Astrocyte of the cerebellum (primary cell): ENCODE data around the gene CLIC5.
A peak's percentile ranks its signal among the peaks of the same experiment; 100 is the strongest.

ENCODE experiments used
- DNase-seq: peaks from one replicate; pipeline ENCODE4 v3.0.0-alpha.2; 2011; ENCODE audit warnings: low read depth
- H3K4me3 ChIP-seq: 2 replicates; pipeline ENCODE4 v1.5.1; 2011; ENCODE audit warnings: mild to moderate bottlenecking, low read depth, low read length, moderate library complexity
- in situ Hi-C: cut with HindIII; loops from 2 replicates; pipeline ENCODE4 v1.10.0; 2017; ENCODE audit warnings: low sequenced_read_pairs
- TF ChIP-seq, protein P1 (sequence below): IDR thresholded peaks from 2 replicates; pipeline ENCODE4 v1.5.1; 2012; ENCODE audit warnings: low read length, low read depth, moderate library complexity, mild to moderate bottlenecking; ENCODE audit errors: missing control alignments

Gene CLIC5

DNA sequence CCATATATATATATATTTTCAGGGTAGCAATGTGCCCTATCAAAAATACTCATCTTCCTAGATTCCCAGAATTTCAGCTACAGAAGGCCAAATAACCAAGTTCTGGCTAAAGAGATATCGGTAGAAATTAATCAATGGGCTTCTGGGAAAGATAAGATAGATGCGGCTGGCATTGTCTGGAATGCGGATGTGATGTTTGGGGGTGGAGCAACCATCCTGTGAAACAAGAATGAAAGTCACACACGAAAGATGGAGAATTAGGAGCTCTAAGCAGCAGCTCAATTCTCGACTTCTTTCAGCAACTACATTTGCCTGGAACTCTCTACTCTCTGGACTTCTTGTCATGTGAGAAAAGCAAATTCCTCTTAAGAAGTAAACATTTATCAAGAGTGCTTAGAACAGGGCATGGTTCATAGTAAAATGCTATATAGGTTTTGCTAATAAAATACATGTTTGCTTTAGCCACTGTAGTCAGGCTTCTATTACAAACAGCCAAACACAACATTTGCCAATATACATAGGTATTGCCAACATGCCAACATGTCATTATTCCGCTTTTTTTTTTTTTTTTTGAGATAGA, 90.8 kb downstream of the CLIC5 start:
- no peak overlapping the region for H3K4me3 ChIP-seq
- in situ Hi-C loops = loop anchor here (25.0 kb wide), 1 partner anchor 1263 kb away; no protein-coding TSS in a partner anchor
- no peak for DNase-seq
- TF ChIP-seq, protein P1, sequence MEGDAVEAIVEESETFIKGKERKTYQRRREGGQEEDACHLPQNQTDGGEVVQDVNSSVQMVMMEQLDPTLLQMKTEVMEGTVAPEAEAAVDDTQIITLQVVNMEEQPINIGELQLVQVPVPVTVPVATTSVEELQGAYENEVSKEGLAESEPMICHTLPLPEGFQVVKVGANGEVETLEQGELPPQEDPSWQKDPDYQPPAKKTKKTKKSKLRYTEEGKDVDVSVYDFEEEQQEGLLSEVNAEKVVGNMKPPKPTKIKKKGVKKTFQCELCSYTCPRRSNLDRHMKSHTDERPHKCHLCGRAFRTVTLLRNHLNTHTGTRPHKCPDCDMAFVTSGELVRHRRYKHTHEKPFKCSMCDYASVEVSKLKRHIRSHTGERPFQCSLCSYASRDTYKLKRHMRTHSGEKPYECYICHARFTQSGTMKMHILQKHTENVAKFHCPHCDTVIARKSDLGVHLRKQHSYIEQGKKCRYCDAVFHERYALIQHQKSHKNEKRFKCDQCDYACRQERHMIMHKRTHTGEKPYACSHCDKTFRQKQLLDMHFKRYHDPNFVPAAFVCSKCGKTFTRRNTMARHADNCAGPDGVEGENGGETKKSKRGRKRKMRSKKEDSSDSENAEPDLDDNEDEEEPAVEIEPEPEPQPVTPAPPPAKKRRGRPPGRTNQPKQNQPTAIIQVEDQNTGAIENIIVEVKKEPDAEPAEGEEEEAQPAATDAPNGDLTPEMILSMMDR = no peak

DNA sequence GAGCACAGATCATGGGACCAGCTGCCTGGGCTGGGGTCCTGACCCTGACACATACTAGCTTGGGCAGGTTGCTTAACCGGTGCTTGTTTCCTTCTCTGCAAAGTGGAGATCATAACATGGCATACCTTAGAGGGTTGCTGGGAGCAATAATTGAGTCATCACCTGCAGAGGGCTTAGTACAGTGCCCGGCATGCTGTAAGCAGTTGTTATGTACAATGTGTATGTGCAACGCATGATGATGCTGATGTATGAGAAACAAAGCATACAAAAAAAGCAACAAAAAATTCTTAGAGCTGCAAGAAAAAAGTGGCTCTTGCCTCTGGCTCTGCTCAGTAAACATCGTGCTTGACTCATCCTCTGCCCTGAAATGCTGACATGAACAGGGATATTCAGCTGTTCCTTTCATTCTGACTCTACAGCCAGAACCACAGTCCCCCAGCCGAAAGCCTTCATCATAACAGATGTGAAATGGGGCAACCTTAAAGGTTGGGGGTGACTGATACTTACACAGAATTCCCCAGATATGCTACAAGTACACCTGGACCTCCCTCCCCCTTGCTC, 91.7 kb downstream of the CLIC5 start:
- H3K4me3 ChIP-seq = no peak overlapping the region
- in situ Hi-C loops = no loop called here
- TF ChIP-seq, protein P1 = no peak
- DNase-seq = peak; percentile 32

DNA sequence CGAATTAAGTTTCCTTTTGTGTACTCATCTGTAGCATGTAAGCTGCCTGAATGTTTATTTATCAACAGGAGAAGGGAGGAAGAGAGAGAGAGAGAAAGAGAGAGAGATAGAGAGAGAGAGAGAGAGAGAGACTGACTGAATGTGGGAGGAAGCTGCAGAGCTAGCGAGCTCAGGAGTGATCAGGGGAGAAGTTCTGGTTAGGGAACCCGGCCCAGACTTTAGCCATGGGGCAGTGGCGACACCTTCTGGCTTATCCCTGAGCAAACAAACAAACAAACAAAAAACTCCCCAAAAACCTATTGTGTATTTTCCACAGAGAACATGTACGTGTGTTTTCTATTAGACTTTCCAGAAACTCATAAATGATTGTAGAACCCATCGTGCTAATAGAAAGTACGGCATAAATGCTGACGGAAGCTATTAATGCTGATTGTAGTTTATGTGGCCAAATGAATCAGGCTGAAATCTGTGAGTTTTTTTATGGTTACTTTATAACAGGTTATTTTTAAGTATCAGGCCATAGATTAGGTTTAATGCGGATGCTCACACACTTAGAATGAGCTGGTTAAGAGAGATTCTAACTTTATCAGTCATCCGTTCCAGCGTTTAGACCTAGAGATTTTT, 92.8 kb downstream of the CLIC5 start:
- H3K4me3 ChIP-seq = no peak overlapping the region
- TF ChIP-seq, protein P1 = peak; percentile 89
- in situ Hi-C loops = no loop called here
- peak; percentile 63 for DNase-seq

DNA sequence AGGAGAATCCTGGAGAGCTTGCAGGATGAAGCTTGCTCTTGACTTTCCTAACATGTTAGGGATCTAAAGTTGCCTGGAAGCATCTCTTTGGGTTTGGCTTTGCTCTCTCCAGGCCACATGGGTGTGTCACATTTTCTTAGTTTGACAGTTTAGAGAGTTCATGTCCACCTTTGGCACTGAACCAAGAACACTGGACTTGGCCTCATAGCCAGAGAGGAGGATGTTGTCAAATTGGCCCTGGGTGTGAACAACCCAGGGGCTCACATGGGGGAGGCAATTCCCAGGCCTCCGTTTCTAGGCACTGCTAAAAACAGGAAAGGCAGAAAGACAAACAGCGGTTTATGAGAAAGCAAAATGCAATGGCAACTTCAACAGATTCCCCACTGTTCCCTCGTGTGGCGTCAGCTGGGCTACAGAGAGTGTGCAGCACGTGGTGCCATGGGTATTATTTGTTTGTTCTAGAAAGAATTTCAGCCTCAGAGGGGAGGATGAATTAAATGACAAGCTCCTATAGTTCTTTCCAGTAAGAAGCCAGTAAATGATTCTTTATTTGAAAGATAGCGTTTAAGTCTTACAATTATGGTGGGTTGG, 93.9 kb downstream of the CLIC5 start:
- TF ChIP-seq, protein P1 = no peak
- no peak for DNase-seq
- in situ Hi-C loops = no loop called here
- H3K4me3 ChIP-seq = no peak overlapping the region

DNA sequence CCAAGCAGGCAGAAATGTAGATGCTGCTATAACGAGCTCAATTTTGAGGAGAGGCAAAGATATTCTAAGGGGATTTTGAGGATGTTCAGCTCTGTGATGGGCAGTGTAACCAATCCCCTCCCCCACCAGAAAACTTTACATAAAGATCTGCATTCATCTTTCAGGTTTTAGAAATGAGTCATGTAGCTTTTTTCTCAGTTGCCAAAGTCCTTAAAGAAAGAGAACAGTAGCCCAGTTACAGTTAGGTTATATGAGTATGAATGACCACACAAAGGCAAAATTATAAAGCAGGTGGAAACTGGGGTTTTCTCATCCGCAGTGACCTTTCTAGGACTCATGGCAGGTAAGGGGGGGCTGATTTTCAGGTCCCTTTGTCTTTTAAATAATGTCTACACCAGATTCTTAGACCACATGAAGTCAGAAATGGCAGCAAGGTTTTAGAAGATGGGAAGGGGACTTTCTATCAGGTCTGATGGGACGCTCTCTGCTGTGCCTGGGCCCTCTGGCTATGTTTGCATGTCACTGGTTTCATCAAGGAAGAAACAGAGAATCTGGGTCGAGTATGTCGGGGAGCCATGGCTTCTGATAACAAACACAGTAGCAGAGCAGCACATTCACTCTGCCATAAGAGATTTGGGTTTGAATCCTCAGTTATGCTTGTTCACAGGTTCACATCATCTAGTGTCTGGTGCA, 94.7 kb downstream of the CLIC5 start:
- in situ Hi-C loops = no loop called here
- DNase-seq = no peak
- no peak overlapping the region for H3K4me3 ChIP-seq
- TF ChIP-seq, protein P1 = no peak

DNA sequence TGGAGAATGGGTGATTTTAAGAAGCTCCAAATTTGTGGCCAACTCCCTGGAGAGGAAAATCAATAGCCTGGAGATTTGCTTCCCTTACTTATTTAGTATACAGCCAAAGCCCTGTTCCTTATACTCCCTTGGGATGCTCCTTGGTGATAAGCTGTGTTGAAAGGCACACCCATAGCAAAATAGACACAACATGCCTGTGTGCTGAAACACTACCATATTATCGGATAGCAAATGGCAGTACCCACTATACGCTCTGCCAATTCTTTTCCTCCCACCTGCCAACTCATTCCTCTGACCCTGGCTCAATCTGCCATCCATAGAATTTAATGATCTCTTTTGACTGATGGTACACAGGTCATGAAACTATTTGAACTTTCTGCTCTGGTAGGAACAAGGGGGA, 98.2 kb downstream of the CLIC5 start:
- H3K4me3 ChIP-seq = no peak overlapping the region
- DNase-seq = no peak
- TF ChIP-seq, protein P1 = no peak
- in situ Hi-C loops = no loop called here
